ENCODE results near the gene PAOX.

The PAOX gene

GRCh38 chr10:133439517-133440461 lies 60.7 kb downstream of the PAOX start (continued):
- TF ChIP-seq PBX3 (CRISPR knock-in tag; IDR thresholded peaks at IDR 0.05) (no peak), ZNF548 (tag by site-specific recombination; IDR thresholded peaks at IDR 0.05) (no peak), ZNF692 (tag by site-specific recombination; IDR thresholded peaks at IDR 0.05) (no peak)

GRCh38 chr10:133440633-133441285 lies 61.7 kb downstream of the PAOX start:
- Histone ChIP-seq H3K36me3 (ENCODE audit: control insufficient read depth in 2 of 2, insufficient read depth in 1 of 2, low read length in 2 of 2) (peaks cover 0 to 7% of the 10 kb centered on the region in 2 experiments; a peak in 1 of 3 replicates), H3K4me3 (ENCODE audit: low read depth, low read length) (no peak overlapping the region), H3K27ac (ENCODE audit: extremely low read depth, low read depth, low read length) (no peak overlapping the region), H3K4me1 (ENCODE audit: control insufficient read depth, insufficient read depth, low read length) (no peaks in the 10 kb centered on the region), H3K9me3 (ENCODE audit: control insufficient read depth, insufficient read depth, low read depth, low read length) (no peaks in the 10 kb centered on the region)
- no peak for TF ChIP-seq MZF1 (tag by site-specific recombination; IDR thresholded peaks at IDR 0.05; ENCODE audit: borderline replicate concordance)
- TF ChIP-seq GLIS1 (tag by site-specific recombination; IDR thresholded peaks at IDR 0.05) = no peak
- TF ChIP-seq ZNF624 (tag by site-specific recombination; IDR thresholded peaks at IDR 0.05) = no peak
- no peak for TF ChIP-seq IKZF3 (tag by site-specific recombination; IDR thresholded peaks at IDR 0.05)
- no peak for TF ChIP-seq ZEB2 (tag by site-specific recombination; IDR thresholded peaks at IDR 0.05)
- no peak for TF ChIP-seq ZNF488 (tag by site-specific recombination; IDR thresholded peaks at IDR 0.05)
- TF ChIP-seq WT1 (tag by site-specific recombination; IDR thresholded peaks at IDR 0.05) = no peak
- TF ChIP-seq OSR2 (tag by site-specific recombination; IDR thresholded peaks at IDR 0.05) = no peak
- no peak for TF ChIP-seq CTCF (tag by site-specific recombination; IDR thresholded peaks at IDR 0.05)
- no peak for TF ChIP-seq BCL11B (tag by site-specific recombination; IDR thresholded peaks at IDR 0.05; ENCODE audit: low read depth)
- TF ChIP-seq ZNF354C (tag by site-specific recombination; IDR thresholded peaks at IDR 0.05; ENCODE audit: borderline replicate concordance, low read depth) = no peak
- TF ChIP-seq PRDM10 (tag by site-specific recombination; IDR thresholded peaks at IDR 0.05) = no peak
- TF ChIP-seq ZSCAN18 (tag by site-specific recombination; IDR thresholded peaks at IDR 0.05) = no peak
- no peak for TF ChIP-seq YY2 (tag by site-specific recombination; IDR thresholded peaks at IDR 0.05)
- TF ChIP-seq ZNF654 (tag by site-specific recombination; IDR thresholded peaks at IDR 0.05; ENCODE audit: low read depth) = no peak
- CTCF ChIA-PET = no interaction called here
- POLR2A ChIA-PET = no interaction called here

All from HEK293 (cell line).